IMR-90 (cell line): ENCODE results near the gene CTNNA1. TPM values are rescaled to one million over a fixed set of nuclear protein-coding genes. Genes with fewer than 3 reads are reported as not detected.

Source experiments
- ATAC-seq: fragments of 200-7000 bp; cut with Tn5 transposase; 2 replicates; pipeline ENCODE4 v1.9.1; 2020; ENCODE audit warnings: low read depth, mild to moderate bottlenecking, moderate library complexity
- BruUV-seq: library from RNA; stranded (reverse); fragments of 400-500 nt; replicated peaks from 2 replicates; lab custom pipeline; 2021; lab: Mats Ljungman, UMichigan
- CTCF ChIA-PET: fragments of 300-600 bp; formaldehyde crosslinking; extraction: SDS; loops from one replicate; lab custom pipeline; 2021; ENCODE audit warnings: antibody characterized with exemption; lab: Yijun Ruan, JAX
- POLR2A ChIA-PET: fragments of 300-600 bp; sonication (Branson Sonifier 250); formaldehyde crosslinking; loops from one replicate; lab custom pipeline; 2022; ENCODE audit warnings: antibody characterized with exemption; ENCODE audit not compliant: unreplicated experiment; lab: Charles Lee
- DNase-seq: peaks from one replicate; pipeline ENCODE4 v3.0.0; 2013
- H2AFZ ChIP-seq: replicated peaks from 2 replicates; pipeline ENCODE3; 2013; ENCODE audit warnings: low read length, mild to moderate bottlenecking; ENCODE audit not compliant: poor library complexity
- H2AK5ac ChIP-seq: 2 replicates; pipeline ENCODE4 v1.6.1; 2013; ENCODE audit warnings: low read depth, low read length, inconsistent platforms
- H2AK9ac ChIP-seq: replicated peaks from 2 replicates; pipeline ENCODE3; 2013; ENCODE audit warnings: mild to moderate bottlenecking, low read depth, low read length, moderate library complexity; ENCODE audit not compliant: poor library complexity
- H2BK120ac ChIP-seq: 2 replicates; pipeline ENCODE4 v1.6.1; 2013; ENCODE audit warnings: low read depth, low read length, inconsistent platforms
- H2BK15ac ChIP-seq: 3 replicates; pipeline ENCODE4 v1.6.1; 2013; ENCODE audit warnings: low read depth, low read length, inconsistent platforms
- H2BK20ac ChIP-seq: 2 replicates; pipeline ENCODE4 v1.6.1; 2013; ENCODE audit warnings: low read depth, mild to moderate bottlenecking, inconsistent platforms, low read length, moderate library complexity
- H2BK5ac ChIP-seq: 2 replicates; pipeline ENCODE4 v1.6.1; 2013; ENCODE audit warnings: mild to moderate bottlenecking, low read depth, low read length, inconsistent platforms; ENCODE audit not compliant: poor library complexity, severe bottlenecking
- H3K14ac ChIP-seq: replicated peaks from 2 replicates; pipeline ENCODE4 v1.6.1; 2013; ENCODE audit warnings: low read depth, low read length, inconsistent platforms
- H3K18ac ChIP-seq: 2 replicates; pipeline ENCODE4 v1.6.1; 2013; ENCODE audit warnings: low read depth, low read length, control low read depth
- H3K23ac ChIP-seq: 2 replicates; pipeline ENCODE4 v1.6.1; 2013; ENCODE audit warnings: low read depth, low read length, inconsistent platforms
- H3K27ac ChIP-seq: 2 replicates; pipeline ENCODE4 v1.5.1; 2013; ENCODE audit warnings: mild to moderate bottlenecking, control low read depth, low read length; ENCODE audit not compliant: insufficient read depth
- H3K27me3 ChIP-seq: 2 replicates; pipeline ENCODE4 v1.6.1; 2013; ENCODE audit warnings: low read length; ENCODE audit not compliant: control insufficient read depth, insufficient read depth
- H3K36me3 ChIP-seq: 2 replicates; pipeline ENCODE4 v1.6.1; 2013; ENCODE audit warnings: low read length, mixed read lengths; ENCODE audit not compliant: control insufficient read depth, insufficient read depth
- H3K4ac ChIP-seq: 2 replicates; pipeline ENCODE4 v1.6.1; 2013; ENCODE audit warnings: low read depth, low read length, inconsistent platforms
- H3K4me1 ChIP-seq: 2 replicates; pipeline ENCODE4 v1.6.1; 2013; ENCODE audit warnings: low read length, mixed read lengths; ENCODE audit not compliant: control insufficient read depth, insufficient read depth
- H3K4me2 ChIP-seq: 2 replicates; pipeline ENCODE4 v1.6.1; 2013; ENCODE audit warnings: low read depth, mild to moderate bottlenecking, control low read depth, low read length, moderate library complexity
- H3K4me3 ChIP-seq: 2 replicates; pipeline ENCODE4 v1.5.1; 2013; ENCODE audit warnings: low read depth, mild to moderate bottlenecking, control low read depth, low read length, moderate library complexity; ENCODE audit not compliant: insufficient read depth
- H3K56ac ChIP-seq: 2 replicates; pipeline ENCODE4 v1.6.1; 2013; ENCODE audit warnings: low read length, inconsistent platforms; ENCODE audit not compliant: insufficient read depth; ENCODE audit errors: extremely low read depth
- H3K79me1 ChIP-seq, 2 experiments: 2 replicates each; pipeline ENCODE4 v1.6.1; 2013; ENCODE audit warnings: low read length in 2 of 2, inconsistent platforms in 1 of 2, low read depth in 1 of 2
- H3K9ac ChIP-seq: 2 replicates; pipeline ENCODE4 v1.6.1; 2013; ENCODE audit warnings: low read depth, low read length, control low read depth
- H3K9me1 ChIP-seq: 2 replicates; pipeline ENCODE4 v1.6.1; 2013; ENCODE audit warnings: low read length, inconsistent platforms; ENCODE audit not compliant: insufficient read depth
- H3K9me3 ChIP-seq: 2 replicates; pipeline ENCODE4 v1.6.1; 2013; ENCODE audit warnings: low read length; ENCODE audit not compliant: control insufficient read depth, insufficient read depth
- H4K20me1 ChIP-seq: 2 replicates; pipeline ENCODE4 v1.6.1; 2013; ENCODE audit warnings: low read length, inconsistent platforms; ENCODE audit not compliant: insufficient read depth
- H4K5ac ChIP-seq: 2 replicates; pipeline ENCODE4 v1.6.1; 2013; ENCODE audit warnings: mild to moderate bottlenecking, low read depth, low read length, control low read depth
- H4K8ac ChIP-seq, 2 experiments: 2 replicates each; pipeline ENCODE4 v1.6.1; 2013; ENCODE audit warnings: low read depth in 2 of 2, low read length in 2 of 2, control low read depth in 1 of 2, inconsistent platforms in 1 of 2
- H4K91ac ChIP-seq: 2 replicates; pipeline ENCODE4 v1.6.1; 2013; ENCODE audit warnings: low read depth, low read length, inconsistent platforms; ENCODE audit not compliant: insufficient read depth
- MAZ ChIP-seq: IDR thresholded peaks from 2 replicates; pipeline ENCODE4 v1.6.1; 2012; ENCODE audit warnings: low read depth, mild to moderate bottlenecking, low read length, improper control_type of control experiment, moderate library complexity, borderline replicate concordance
- RAD21 ChIP-seq: IDR thresholded peaks from 2 replicates; pipeline ENCODE4 v1.6.1; 2012; ENCODE audit warnings: low read length, improper control_type of control experiment
- WGBS, 2 experiments: methylation state at CpG; one replicate each; pipeline versions ENCODE4 v1.1.5 to v1.1.7; 2013; ENCODE audit warnings: missing lambda C conversion rate in 2 of 2; ENCODE audit not compliant: insufficient read length in 1 of 2; ENCODE audit errors: extremely low coverage in 2 of 2; 5-methylcytosine and 5-hydroxymethylcytosine counted together
- dilution Hi-C: fragments of 300-500 bp; cut with HindIII; formaldehyde crosslinking; loops from one replicate; pipeline ENCODE4 v1.14.3; 2018; ENCODE audit warnings: low sequenced_read_pairs; ENCODE audit not compliant: unreplicated experiment
- in situ Hi-C: fragments of 300-500 bp; cut with MboI; formaldehyde crosslinking; loops from 3 replicates; pipeline ENCODE4 v1.14.3; 2019; ENCODE audit warnings: low sequenced_read_pairs, inconsistent platforms, mixed read lengths
- intact Hi-C: fragments of 100-400 bp; cut with micrococcal nuclease; formaldehyde crosslinking; loops from 2 replicates; pipeline ENCODE4 v1.10.0; 2022
- polyA plus RNA-seq, 3 experiments: library from polyadenylated mRNA; depleted of rRNA; stranded (reverse); fragments of >200 nt; gene quantifications; 2 replicates each; pipeline ENCODE4 v1.2.3, GENCODE V29; 2012; ENCODE audit warnings: low replicate concordance in 1 of 3
- total RNA-seq: library from RNA; depleted of rRNA; stranded (reverse); fragments of >200 nt; gene quantifications from 2 replicates; pipeline ENCODE4 v1.2.3, GENCODE V29; 2012
- TF ChIP-seq, protein P1 (sequence below): fragments of 150-350 bp; IDR thresholded peaks from 2 replicates; pipeline ENCODE4 v1.6.1; 2016; ENCODE audit warnings: low read depth, mild to moderate bottlenecking, low read length, moderate library complexity, borderline replicate concordance

Gene CTNNA1
- total and polyA plus RNA-seq, 2 of the 4 experiments (the other 2 are of a cell fraction): 220 to 471 TPM

DNA sequence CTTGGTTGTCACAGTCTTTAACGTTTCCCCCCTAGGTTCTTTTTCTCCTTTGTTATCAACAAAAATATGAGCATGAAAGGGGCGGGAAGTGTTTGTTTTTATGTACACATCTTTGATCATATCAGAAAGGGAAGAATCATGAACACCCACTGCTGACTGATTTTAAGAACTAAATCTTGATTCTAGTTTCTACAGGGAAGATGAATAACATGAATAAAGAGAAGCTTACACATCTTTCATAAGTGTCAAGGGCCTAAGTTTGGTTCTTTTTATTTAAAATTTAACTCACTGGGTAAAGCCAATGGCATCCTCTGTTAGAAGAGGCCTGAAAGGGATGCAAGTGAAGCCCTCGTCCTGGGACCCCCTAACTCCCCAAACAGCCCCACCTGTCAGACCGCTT, 14.8 kb upstream of the CTNNA1 start:
- no TSS peak for BruUV-seq
- Histone ChIP-seq H3K36me3 (no peaks in the 10 kb centered on the region), H3K4me3 (no peak overlapping the region), H4K20me1 (no peaks in the 10 kb centered on the region), H3K9ac (no peak overlapping the region), H2AK9ac (no peak overlapping the region), H3K4me1 (no peaks in the 10 kb centered on the region), H2BK15ac (no peak overlapping the region), H3K79me1 (no peaks in the 10 kb centered on the region), H3K23ac (no peak overlapping the region), H3K9me3 (no peaks in the 10 kb centered on the region), H3K4ac (no peak overlapping the region), H2BK20ac (no peak overlapping the region), H4K8ac (no peak overlapping the region), H2BK5ac (no peak overlapping the region), H2AFZ (no peak overlapping the region), H3K27ac (no peak overlapping the region), H3K18ac (no peak overlapping the region), H2AK5ac (no peak overlapping the region), H4K5ac (no peak overlapping the region), H3K4me2 (no peak overlapping the region), H4K91ac (no peak overlapping the region), H3K14ac (no peak overlapping the region), H2BK120ac (no peak overlapping the region), H3K56ac (no peak overlapping the region), H3K9me1 (no peaks in the 10 kb centered on the region), H3K27me3 (peaks cover 4% of the 10 kb centered on the region)
- in situ Hi-C loops: no loop called here
- WGBS, 2 experiments: no CpG with 5 or more reads among the region's 4 CpGs
- ChIA-PET POLR2A (no interaction called here), CTCF (no interaction called here)
- DNase-seq: no peak
- dilution Hi-C loops: no loop called here
- intact Hi-C loops: no loop called here
- TF ChIP-seq MAZ (no peak), RAD21 (no peak)
- TF ChIP-seq, protein P1, sequence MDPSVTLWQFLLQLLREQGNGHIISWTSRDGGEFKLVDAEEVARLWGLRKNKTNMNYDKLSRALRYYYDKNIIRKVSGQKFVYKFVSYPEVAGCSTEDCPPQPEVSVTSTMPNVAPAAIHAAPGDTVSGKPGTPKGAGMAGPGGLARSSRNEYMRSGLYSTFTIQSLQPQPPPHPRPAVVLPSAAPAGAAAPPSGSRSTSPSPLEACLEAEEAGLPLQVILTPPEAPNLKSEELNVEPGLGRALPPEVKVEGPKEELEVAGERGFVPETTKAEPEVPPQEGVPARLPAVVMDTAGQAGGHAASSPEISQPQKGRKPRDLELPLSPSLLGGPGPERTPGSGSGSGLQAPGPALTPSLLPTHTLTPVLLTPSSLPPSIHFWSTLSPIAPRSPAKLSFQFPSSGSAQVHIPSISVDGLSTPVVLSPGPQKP: no peak
- ATAC-seq: no peak
